Natural killer cell (primary cell): ENCODE results near the gene IAH1. TPM values are rescaled to one million over a fixed set of nuclear protein-coding genes. Genes with fewer than 3 reads are reported as not detected.

Experiments used
- ATAC-seq, 3 donors: fragments of 150-1000 bp in 2 of 3; fragments of 200-7000 bp in 1 of 3; cut with Tn5 transposase; 1 replicate in 1 of 3; 2 replicates in 2 of 3; pipeline ENCODE4 v1.10.0; 2021; ENCODE audit warnings: mild to moderate bottlenecking in 2 of 3, moderate library complexity in 2 of 3
- DNase-seq, 2 donors: peaks; one replicate each; pipeline versions ENCODE4 v3.0.0 to v3.0.0-alpha.2; 2013 to 2021; ENCODE audit warnings: mixed read lengths in 1 of 2
- H3K27ac ChIP-seq: one replicate; pipeline ENCODE4 v1.5.1; 2013; ENCODE audit warnings: mild to moderate bottlenecking, low read length
- H3K27me3 ChIP-seq: one replicate; pipeline ENCODE4 v1.6.1; 2013; ENCODE audit warnings: low read length; ENCODE audit not compliant: control insufficient read depth, insufficient read depth
- H3K36me3 ChIP-seq: one replicate; pipeline ENCODE4 v1.6.1; 2013; ENCODE audit warnings: low read length; ENCODE audit not compliant: control insufficient read depth, insufficient read depth
- H3K4me1 ChIP-seq: one replicate; pipeline ENCODE4 v1.6.1; 2013; ENCODE audit warnings: low read length; ENCODE audit not compliant: control insufficient read depth, insufficient read depth
- H3K4me3 ChIP-seq: one replicate; pipeline ENCODE4 v1.5.1; 2013; ENCODE audit warnings: low read length
- H3K9me3 ChIP-seq: one replicate; pipeline ENCODE4 v1.6.1; 2013; ENCODE audit warnings: low read length; ENCODE audit not compliant: control insufficient read depth, insufficient read depth
- H3K27ac Mint-ChIP-seq, 2 donors: one replicate each; pipeline ENCODE4 v1.8.0; 2022; ENCODE audit warnings: mild to moderate bottlenecking in 2 of 2, mixed read lengths in 2 of 2, moderate library complexity in 1 of 2
- H3K27me3 Mint-ChIP-seq, 2 donors: one replicate each; pipeline ENCODE4 v1.8.0; 2022; ENCODE audit warnings: low read depth in 2 of 2, mixed read lengths in 2 of 2
- H3K36me3 Mint-ChIP-seq: one replicate; pipeline ENCODE4 v1.8.0; 2022; ENCODE audit warnings: mixed read lengths
- H3K4me1 Mint-ChIP-seq, 2 donors: one replicate each; pipeline ENCODE4 v1.8.0; 2022; ENCODE audit warnings: mixed read lengths in 2 of 2
- H3K4me3 Mint-ChIP-seq: one replicate; pipeline ENCODE4 v1.8.0; 2022; ENCODE audit warnings: mild to moderate bottlenecking, moderate library complexity, mixed read lengths
- H3K9me3 Mint-ChIP-seq, 2 donors: one replicate each; pipeline ENCODE4 v1.8.0; 2022; ENCODE audit warnings: mixed read lengths in 2 of 2
- WGBS: methylation state at CpG from one replicate; pipeline ENCODE4 v1.1.7; 2013; ENCODE audit warnings: missing lambda C conversion rate; ENCODE audit not compliant: insufficient coverage; 5-methylcytosine and 5-hydroxymethylcytosine counted together
- intact Hi-C: fragments of 100-400 bp; cut with micrococcal nuclease; formaldehyde crosslinking; loops from one replicate; pipeline ENCODE4 v1.14.2; 2022
- total RNA-seq, 4 donors: library from RNA; stranded (reverse); fragments of 120-200 nt in 1 of 4; gene quantifications; one replicate each; pipeline versions ENCODE4 v1.2.3 to v1.2.4, GENCODE V29; 2013 to 2022
- TF ChIP-seq, protein P1 (sequence below): fragments of 200-600 bp; IDR thresholded peaks from one replicate; pipeline ENCODE4 v1.8.0; 2022; ENCODE audit warnings: antibody characterized with exemption

Gene IAH1
- total RNA-seq, 3 donors from 2014 or later (not counting 1 experiment from before 2014, with no cell fraction given) = 41.4 to 51.4 (median 45.4) TPM

DNA sequence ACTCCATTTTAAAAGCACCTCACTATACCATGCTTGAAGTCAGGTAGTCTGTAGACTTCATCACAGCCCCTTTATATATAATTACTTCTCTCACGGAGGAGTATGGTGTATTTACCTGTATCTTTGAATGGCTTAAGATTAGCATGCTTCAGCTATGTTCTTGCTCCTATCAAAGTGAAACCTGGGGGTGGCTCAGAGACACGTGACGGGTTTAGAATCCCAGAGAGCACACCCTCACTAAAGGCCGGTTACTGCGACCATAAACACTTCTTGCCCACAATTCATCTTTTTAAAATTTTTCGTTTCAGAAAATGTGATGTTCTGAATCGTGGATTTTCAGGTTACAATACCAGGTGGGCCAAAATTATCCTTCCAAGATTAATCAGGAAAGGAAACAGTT lies 3.6 kb downstream of the IAH1 start:
- TF ChIP-seq, protein P1, sequence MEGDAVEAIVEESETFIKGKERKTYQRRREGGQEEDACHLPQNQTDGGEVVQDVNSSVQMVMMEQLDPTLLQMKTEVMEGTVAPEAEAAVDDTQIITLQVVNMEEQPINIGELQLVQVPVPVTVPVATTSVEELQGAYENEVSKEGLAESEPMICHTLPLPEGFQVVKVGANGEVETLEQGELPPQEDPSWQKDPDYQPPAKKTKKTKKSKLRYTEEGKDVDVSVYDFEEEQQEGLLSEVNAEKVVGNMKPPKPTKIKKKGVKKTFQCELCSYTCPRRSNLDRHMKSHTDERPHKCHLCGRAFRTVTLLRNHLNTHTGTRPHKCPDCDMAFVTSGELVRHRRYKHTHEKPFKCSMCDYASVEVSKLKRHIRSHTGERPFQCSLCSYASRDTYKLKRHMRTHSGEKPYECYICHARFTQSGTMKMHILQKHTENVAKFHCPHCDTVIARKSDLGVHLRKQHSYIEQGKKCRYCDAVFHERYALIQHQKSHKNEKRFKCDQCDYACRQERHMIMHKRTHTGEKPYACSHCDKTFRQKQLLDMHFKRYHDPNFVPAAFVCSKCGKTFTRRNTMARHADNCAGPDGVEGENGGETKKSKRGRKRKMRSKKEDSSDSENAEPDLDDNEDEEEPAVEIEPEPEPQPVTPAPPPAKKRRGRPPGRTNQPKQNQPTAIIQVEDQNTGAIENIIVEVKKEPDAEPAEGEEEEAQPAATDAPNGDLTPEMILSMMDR = no peak
- no peak for DNase-seq
- 87% methylated on average over 6 of the region's 7 CpGs for WGBS
- Mint-ChIP-seq H3K4me3 (no peak overlapping the region), H3K27me3 (no peaks in the 10 kb centered on the region), H3K36me3 (no peaks in the 10 kb centered on the region), H3K4me1 (peaks cover 31 to 33% of the 10 kb centered on the region in 2 donors), H3K27ac (no peak overlapping the region), H3K9me3 (no peaks in the 10 kb centered on the region)
- Histone ChIP-seq H3K27me3 (no peaks in the 10 kb centered on the region), H3K4me1 (peaks cover 27% of the 10 kb centered on the region), H3K9me3 (no peaks in the 10 kb centered on the region), H3K36me3 (peaks cover 34% of the 10 kb centered on the region), H3K27ac (no peak overlapping the region), H3K4me3 (no peak overlapping the region)
- intact Hi-C loops = loop anchor here (10.0 kb wide), 1 partner anchor 53 kb away; the partner anchor contains the start of genes CPSF3 and ITGB1BP1
- ATAC-seq = no peak

DNA sequence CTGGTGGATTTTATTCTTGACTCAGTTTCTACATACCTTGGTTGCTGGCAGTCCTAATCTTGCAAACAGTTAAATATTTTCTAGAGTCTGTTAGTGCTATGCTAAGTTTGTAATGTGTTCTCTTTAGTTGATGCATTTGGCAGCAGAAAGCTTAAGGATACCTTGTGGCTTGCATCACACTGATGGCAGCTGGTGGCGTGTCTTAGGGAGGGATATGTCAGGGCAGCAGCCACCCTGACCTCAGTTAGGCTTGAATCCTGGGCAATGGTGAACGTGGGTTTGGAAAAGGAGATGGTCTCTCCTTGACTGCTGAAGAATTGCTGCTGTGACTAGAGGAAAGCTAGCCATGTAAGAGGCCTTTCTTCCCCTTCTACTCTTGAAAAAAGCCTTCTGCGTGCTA lies 4.2 kb downstream of the IAH1 start:
- 94% methylated on average over 3 of the region's 3 CpGs for WGBS
- H3K27ac Mint-ChIP-seq = peak overlapping the region in 1 of 2 donors; percentile 74
- TF ChIP-seq, protein P1 = no peak
- no peaks in the 10 kb centered on the region for H3K27me3 Mint-ChIP-seq
- no peak overlapping the region for H3K27ac ChIP-seq
- intact Hi-C loops = loop anchor here (10.0 kb wide), 1 partner anchor 54 kb away; the partner anchor contains the start of genes CPSF3 and ITGB1BP1
- H3K4me1 Mint-ChIP-seq = peaks cover 28% of the 10 kb centered on the region in 2 donors
- peaks cover 40% of the 10 kb centered on the region for H3K36me3 ChIP-seq
- ATAC-seq (no peak), DNase-seq (no peak)
- peaks cover 21% of the 10 kb centered on the region for H3K4me1 ChIP-seq
- no peaks in the 10 kb centered on the region for H3K36me3 Mint-ChIP-seq
- no peaks in the 10 kb centered on the region for H3K27me3 ChIP-seq
- no peaks in the 10 kb centered on the region for H3K9me3 Mint-ChIP-seq
- no peak overlapping the region for H3K4me3 Mint-ChIP-seq
- no peaks in the 10 kb centered on the region for H3K9me3 ChIP-seq
- H3K4me3 ChIP-seq = no peak overlapping the region

DNA sequence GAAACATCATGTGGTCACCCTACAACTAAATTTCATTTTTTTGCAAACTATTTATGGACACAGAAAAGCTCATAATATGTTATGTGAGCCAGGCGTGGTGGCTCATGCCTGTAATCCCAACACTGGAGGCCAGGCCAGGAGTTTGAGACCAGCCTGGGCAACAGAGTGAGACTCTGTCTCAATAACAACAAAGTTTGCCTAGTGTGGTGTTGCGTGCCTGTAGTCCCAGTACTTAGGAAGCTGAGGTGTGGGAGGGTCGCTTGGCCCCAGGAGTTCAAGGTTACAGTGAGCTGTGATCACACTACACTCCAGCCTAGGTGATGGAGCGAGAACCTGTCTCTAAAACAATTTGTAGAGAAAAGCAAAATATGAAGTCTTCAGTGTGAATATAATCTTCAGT lies 5.8 kb downstream of the IAH1 start:
- no peaks in the 10 kb centered on the region for H3K36me3 Mint-ChIP-seq
- no peaks in the 10 kb centered on the region for H3K9me3 Mint-ChIP-seq
- no peaks in the 10 kb centered on the region for H3K27me3 ChIP-seq
- 96% methylated on average over 4 of the region's 4 CpGs for WGBS
- intact Hi-C loops = no loop called here
- no peak for DNase-seq
- H3K27ac Mint-ChIP-seq = peak overlapping the region in 1 of 2 donors; percentile 18
- no peak overlapping the region for H3K4me3 ChIP-seq
- ATAC-seq = no peak
- no peak overlapping the region for H3K4me3 Mint-ChIP-seq
- no peaks in the 10 kb centered on the region for H3K9me3 ChIP-seq
- peaks cover 13% of the 10 kb centered on the region for H3K4me1 ChIP-seq
- peaks cover 57% of the 10 kb centered on the region for H3K36me3 ChIP-seq
- TF ChIP-seq, protein P1 = no peak
- H3K4me1 Mint-ChIP-seq = peaks cover 24% of the 10 kb centered on the region in 2 donors
- no peak overlapping the region for H3K27ac ChIP-seq
- no peaks in the 10 kb centered on the region for H3K27me3 Mint-ChIP-seq

DNA sequence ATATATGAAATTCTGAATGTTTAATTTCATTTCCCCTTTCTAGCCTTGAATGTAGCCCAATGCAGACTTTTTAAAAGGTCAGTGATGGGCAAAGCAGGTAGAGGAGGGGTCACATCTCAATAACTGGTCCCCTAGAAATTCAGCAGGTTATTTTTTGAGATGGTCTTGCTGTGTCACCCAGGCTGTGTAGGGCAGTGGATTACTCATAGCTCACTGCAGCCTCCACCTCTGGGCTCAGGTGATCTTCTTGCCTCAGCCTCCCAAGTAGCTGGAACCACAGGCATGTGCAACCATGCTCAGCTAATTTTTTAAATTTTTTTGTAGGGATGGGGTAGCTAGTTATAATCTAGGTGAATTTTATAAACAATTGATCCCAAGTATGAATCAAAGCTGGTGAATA lies 8.8 kb downstream of the IAH1 start:
- intact Hi-C loops = no loop called here
- H3K36me3 Mint-ChIP-seq = no peaks in the 10 kb centered on the region
- H3K27ac Mint-ChIP-seq = no peak overlapping the region

More for the DNA sequence above, 8.8 kb downstream of the IAH1 start:
- Mint-ChIP-seq H3K4me1 (peaks cover 6 to 12% of the 10 kb centered on the region in 2 donors), H3K27me3 (no peaks in the 10 kb centered on the region), H3K4me3 (no peak overlapping the region), H3K9me3 (no peaks in the 10 kb centered on the region)
- no peaks in the 10 kb centered on the region for H3K4me1 ChIP-seq
- DNase-seq (no peak), ATAC-seq (no peak)
- no peaks in the 10 kb centered on the region for H3K27me3 ChIP-seq
- H3K9me3 ChIP-seq = no peaks in the 10 kb centered on the region
- peaks cover 81% of the 10 kb centered on the region for H3K36me3 ChIP-seq
- TF ChIP-seq, protein P1 = no peak
- no peak overlapping the region for H3K4me3 ChIP-seq
- no peak overlapping the region for H3K27ac ChIP-seq
